Measurements from ENCODE around the gene LRRC18.

Gene LRRC18

DNA sequence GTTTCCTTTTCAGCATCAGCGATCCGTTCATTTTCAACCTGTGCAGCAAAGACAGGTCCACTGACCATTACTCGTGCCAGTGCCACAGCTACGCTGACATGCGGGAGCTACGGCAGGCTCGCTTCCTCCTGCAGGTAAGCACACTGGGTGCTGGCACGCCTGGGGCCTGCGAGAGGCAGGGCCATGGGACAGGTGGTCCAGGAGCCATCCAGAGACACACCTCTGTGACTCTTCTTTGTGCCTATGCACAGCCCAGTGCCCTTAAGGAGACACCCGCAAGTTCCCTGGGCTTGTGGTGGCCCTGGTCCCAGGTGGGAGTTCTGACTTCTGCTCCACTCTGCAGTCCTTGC is 42.2 kb downstream of the LRRC18 start:
- no peak overlapping the region for H3K4me3 ChIP-seq (ENCODE audit: low read length)
- DNase-seq (ENCODE audit: low read depth) = no peak
- TF ChIP-seq, protein P1, sequence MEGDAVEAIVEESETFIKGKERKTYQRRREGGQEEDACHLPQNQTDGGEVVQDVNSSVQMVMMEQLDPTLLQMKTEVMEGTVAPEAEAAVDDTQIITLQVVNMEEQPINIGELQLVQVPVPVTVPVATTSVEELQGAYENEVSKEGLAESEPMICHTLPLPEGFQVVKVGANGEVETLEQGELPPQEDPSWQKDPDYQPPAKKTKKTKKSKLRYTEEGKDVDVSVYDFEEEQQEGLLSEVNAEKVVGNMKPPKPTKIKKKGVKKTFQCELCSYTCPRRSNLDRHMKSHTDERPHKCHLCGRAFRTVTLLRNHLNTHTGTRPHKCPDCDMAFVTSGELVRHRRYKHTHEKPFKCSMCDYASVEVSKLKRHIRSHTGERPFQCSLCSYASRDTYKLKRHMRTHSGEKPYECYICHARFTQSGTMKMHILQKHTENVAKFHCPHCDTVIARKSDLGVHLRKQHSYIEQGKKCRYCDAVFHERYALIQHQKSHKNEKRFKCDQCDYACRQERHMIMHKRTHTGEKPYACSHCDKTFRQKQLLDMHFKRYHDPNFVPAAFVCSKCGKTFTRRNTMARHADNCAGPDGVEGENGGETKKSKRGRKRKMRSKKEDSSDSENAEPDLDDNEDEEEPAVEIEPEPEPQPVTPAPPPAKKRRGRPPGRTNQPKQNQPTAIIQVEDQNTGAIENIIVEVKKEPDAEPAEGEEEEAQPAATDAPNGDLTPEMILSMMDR (IDR thresholded peaks at IDR 0.05; ENCODE audit: insufficient read depth, low read depth, low read length, missing control alignments) = no peak

DNA sequence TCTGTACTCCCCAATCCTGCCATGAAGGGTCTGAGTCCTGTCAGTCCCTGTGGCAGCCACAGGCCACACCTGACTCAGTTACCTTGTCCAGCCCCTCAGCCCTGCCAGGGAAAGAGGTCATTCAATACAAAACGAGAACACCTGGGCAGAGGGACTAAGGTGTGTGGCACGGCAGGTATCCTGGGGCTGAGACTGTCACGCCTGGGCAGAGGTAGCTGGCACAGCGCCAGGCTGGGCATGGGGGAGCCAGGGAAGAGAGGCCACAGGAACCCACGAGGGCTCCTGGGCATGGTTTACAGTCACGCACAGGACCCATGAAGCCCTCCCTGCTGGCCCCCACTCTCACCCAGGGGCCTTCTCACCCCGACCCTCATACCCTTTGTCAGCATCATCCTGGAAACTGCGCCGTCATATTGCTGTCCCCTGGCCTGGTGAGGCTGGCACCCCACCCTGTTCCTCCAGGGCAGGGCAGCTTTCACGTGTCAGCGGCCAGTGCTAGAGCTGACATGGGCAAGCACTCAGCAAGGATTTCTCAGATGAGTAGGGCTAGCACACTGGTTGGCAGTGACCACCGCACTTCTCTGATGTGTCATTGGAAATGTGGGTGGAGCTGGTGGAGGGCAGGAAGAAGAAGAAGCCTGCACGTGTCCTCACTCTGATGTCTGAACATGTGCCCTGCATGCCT is 42.7 kb downstream of the LRRC18 start:
- TF ChIP-seq, protein P1 (IDR thresholded peaks at IDR 0.05; ENCODE audit: insufficient read depth, low read depth, low read length, missing control alignments) = no peak
- no peak overlapping the region for H3K4me3 ChIP-seq (ENCODE audit: low read length)
- no peak for DNase-seq (ENCODE audit: low read depth)

DNA sequence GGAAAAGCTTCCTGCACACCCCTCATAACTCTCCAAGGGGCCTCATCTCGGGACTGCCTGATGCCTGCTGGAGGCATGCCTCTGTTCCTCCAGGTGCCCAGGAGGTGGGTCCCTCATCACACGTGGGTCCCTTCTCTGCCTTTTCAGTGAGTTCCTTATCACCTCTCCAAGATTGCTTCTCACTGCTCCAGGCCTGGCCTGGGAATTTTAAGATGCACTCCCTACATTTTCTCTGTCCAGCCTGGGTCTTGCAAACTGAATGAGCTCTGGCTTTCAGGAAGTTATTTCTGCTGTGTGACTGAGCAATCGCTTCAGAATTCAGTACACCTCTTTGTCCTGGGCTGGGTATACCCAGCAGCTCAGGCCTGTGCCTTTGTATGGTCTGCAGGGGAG is 43.8 kb downstream of the LRRC18 start:
- no peak overlapping the region for H3K4me3 ChIP-seq (ENCODE audit: low read length)
- no peak for DNase-seq (ENCODE audit: low read depth)
- TF ChIP-seq, protein P1 (IDR thresholded peaks at IDR 0.05; ENCODE audit: insufficient read depth, low read depth, low read length, missing control alignments) = no peak

DNA sequence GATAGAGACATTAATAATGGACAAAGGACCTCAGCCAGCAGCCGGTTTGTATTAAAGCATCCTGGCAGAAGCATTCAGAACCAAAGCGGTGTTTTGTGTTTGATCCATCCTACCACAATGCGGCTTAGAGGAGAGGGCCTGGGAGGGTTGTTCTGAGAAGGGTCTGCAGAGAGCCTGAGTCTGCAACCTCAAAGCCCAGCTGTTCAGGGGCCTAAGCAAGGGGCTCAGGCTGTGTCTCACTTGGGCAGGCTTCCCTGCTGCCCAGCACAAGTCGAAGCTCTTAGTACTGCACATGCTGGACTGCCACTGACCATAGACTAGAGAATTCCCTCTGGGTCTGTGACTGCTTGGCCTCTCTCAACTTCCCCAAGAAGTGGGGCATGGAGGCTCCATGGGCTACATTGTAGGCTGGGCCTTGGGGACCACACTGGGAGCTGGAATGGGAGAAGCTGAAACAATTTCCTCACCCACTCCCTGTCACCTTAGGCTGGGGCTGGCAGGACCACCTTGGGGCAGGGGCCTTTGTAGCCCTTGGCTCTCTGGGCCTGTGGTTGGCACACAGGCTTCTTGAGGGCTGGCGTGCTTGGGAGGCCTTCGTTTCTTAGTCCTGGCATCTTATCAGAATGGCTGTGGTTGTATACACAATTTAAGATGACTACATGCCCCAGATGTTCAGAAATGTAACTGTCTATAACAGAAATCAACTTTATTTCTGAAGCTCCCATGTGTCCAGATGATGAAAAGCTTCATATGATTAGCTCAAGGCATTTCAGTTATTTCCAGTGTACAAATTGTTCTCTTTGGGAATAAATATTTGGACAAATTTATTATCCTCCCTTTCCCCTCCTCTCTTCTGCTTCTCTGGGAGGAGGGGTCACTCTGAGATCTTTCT is 44.5 kb downstream of the LRRC18 start:
- TF ChIP-seq, protein P1 (IDR thresholded peaks at IDR 0.05; ENCODE audit: insufficient read depth, low read depth, low read length, missing control alignments) = no peak
- no peak overlapping the region for H3K4me3 ChIP-seq (ENCODE audit: low read length)
- DNase-seq (ENCODE audit: low read depth) = no peak

DNA sequence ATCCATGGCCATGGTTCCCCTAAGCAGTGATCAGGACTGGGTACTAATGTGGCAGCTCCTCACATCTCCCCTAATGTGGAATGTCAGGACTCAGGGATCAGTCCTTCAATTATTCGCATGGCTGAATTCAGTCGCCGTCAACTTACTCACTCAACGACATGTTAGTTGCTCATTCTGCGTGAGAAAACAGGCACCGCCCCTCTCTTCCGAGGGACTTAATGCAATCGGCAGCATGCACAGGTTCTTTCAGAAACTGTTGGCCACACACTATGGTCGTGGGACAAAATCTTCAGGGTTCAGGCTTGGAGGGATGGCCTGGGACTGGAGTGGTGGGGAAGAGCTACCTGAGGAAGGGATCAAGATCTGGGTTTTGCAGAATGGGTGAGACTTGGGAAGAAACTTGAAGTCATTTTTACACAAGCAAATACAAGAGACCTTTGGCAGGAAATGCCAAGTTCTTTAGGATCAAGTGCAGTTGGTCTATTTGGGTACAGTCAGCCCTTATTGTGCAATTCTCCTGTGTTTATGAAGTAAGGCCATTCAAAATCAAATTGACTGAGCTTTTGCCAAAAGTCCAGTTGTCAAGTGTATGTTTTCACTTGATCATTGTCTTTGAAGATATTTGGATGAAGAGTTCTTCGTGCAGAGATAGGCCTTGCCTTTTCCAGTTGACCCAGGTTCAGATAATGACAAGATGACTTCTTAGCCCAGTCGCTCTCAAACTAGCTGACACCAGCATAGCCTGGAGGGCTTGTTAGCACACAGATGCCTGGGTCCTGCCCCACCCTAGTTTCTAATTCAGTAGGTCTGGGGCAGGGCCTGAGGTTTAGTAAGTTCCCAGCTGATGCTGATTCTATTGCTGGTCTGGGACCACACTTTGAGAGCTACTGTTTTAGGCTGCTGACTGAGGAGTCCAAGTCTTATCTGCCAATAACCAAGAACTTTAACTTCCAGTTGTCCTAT is 48.5 kb downstream of the LRRC18 start:
- peak; percentile 15 for DNase-seq (ENCODE audit: low read depth)
- TF ChIP-seq, protein P1 (IDR thresholded peaks at IDR 0.05; ENCODE audit: insufficient read depth, low read depth, low read length, missing control alignments) = no peak
- no peak overlapping the region for H3K4me3 ChIP-seq (ENCODE audit: low read length)

DNA sequence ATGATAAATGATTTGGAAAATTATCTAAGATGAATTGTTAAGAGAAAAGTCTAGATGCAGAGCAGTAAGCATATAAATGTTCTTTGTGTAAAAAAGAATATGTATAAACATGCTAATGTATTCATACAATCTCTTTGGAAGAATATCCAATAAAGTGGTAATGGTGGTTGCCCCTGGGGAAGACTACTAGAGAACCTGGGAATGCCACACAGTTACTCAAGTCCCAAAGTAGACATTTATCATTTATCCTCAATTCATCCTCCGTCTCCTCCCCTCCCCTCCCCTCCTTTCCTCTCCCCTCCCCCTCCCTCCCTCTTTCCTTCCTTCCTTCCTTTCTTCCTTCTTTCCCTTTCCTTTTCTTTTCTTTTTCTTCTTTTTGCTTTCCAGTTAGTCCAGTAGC is 51.7 kb downstream of the LRRC18 start:
- DNase-seq (ENCODE audit: low read depth) = no peak
- TF ChIP-seq, protein P1 (IDR thresholded peaks at IDR 0.05; ENCODE audit: insufficient read depth, low read depth, low read length, missing control alignments) = no peak
- H3K4me3 ChIP-seq (ENCODE audit: low read length) = no peak overlapping the region

All from epithelial cell of esophagus (primary cell).